ENCODE results near the gene CUTA.

Gene CUTA

GRCh38 chr6:33417903-33418689, at the start of gene CUTA:
CUTA (minus strand) TSS chr6:33418107; CDS start chr6:33418000, 107 bp downstream.
- peaks cover 25% of the 10 kb centered on the region for H3K4me1 ChIP-seq (ENCODE audit: control insufficient read depth, insufficient read depth, low read length)
- peaks cover 36% of the 10 kb centered on the region for H3K36me3 ChIP-seq (ENCODE audit: control insufficient read depth, insufficient read depth, low read length)
- no peaks in the 10 kb centered on the region for H3K27me3 ChIP-seq (ENCODE audit: control insufficient read depth, insufficient read depth, low read length)
- H3K9me3 ChIP-seq (ENCODE audit: control insufficient read depth, insufficient read depth, low read length), result no peaks in the 10 kb centered on the region
- H3K27ac ChIP-seq (ENCODE audit: low read depth, low read length), result peak within 1 kb of the TSS; percentile 98
- H3K4me3 ChIP-seq (ENCODE audit: low read depth, low read length), result peak within 1 kb of the TSS; percentile 84
- peak within 1 kb of the TSS; percentile 81 for H3K9ac ChIP-seq (ENCODE audit: low read depth, low read length)

GRCh38 chr6:33467091-33467490, 49.2 kb upstream of the CUTA start:
- Histone ChIP-seq H3K27ac (ENCODE audit: low read depth, low read length) (no peak overlapping the region), H3K4me1 (ENCODE audit: control insufficient read depth, insufficient read depth, low read length) (no peaks in the 10 kb centered on the region), H3K4me3 (ENCODE audit: low read depth, low read length) (no peak overlapping the region), H3K36me3 (ENCODE audit: control insufficient read depth, insufficient read depth, low read length) (no peaks in the 10 kb centered on the region), H3K9me3 (ENCODE audit: control insufficient read depth, insufficient read depth, low read length) (no peaks in the 10 kb centered on the region), H3K27me3 (ENCODE audit: control insufficient read depth, insufficient read depth, low read length) (no peaks in the 10 kb centered on the region), H3K9ac (ENCODE audit: low read depth, low read length) (no peak overlapping the region)

GRCh38 chr6:33466075-33466735, 48.3 kb upstream of the CUTA start:
- H3K4me1 ChIP-seq (ENCODE audit: control insufficient read depth, insufficient read depth, low read length), result no peaks in the 10 kb centered on the region

GRCh38 chr6:33459226-33459625, 41.3 kb upstream of the CUTA start:
- no peak overlapping the region for H3K4me3 ChIP-seq (ENCODE audit: low read depth, low read length)
- no peak overlapping the region for H3K27ac ChIP-seq (ENCODE audit: low read depth, low read length)
- peaks cover 22% of the 10 kb centered on the region for H3K36me3 ChIP-seq (ENCODE audit: control insufficient read depth, insufficient read depth, low read length)

More at GRCh38 chr6:33466075-33466735, 48.3 kb upstream of the CUTA start:
- Histone ChIP-seq H3K27me3 (ENCODE audit: control insufficient read depth, insufficient read depth, low read length) (no peaks in the 10 kb centered on the region), H3K36me3 (ENCODE audit: control insufficient read depth, insufficient read depth, low read length) (no peaks in the 10 kb centered on the region), H3K27ac (ENCODE audit: low read depth, low read length) (no peak overlapping the region), H3K9ac (ENCODE audit: low read depth, low read length) (no peak overlapping the region), H3K4me3 (ENCODE audit: low read depth, low read length) (no peak overlapping the region), H3K9me3 (ENCODE audit: control insufficient read depth, insufficient read depth, low read length) (no peaks in the 10 kb centered on the region)

GRCh38 chr6:33458676-33459075, 40.8 kb upstream of the CUTA start:
- H3K27me3 ChIP-seq (ENCODE audit: control insufficient read depth, insufficient read depth, low read length), result no peaks in the 10 kb centered on the region
- H3K9ac ChIP-seq (ENCODE audit: low read depth, low read length), result no peak overlapping the region
- H3K27ac ChIP-seq (ENCODE audit: low read depth, low read length), result no peak overlapping the region
- no peaks in the 10 kb centered on the region for H3K9me3 ChIP-seq (ENCODE audit: control insufficient read depth, insufficient read depth, low read length)
- peaks cover 22% of the 10 kb centered on the region for H3K36me3 ChIP-seq (ENCODE audit: control insufficient read depth, insufficient read depth, low read length)
- H3K4me3 ChIP-seq (ENCODE audit: low read depth, low read length), result no peak overlapping the region
- 0 out of 2 replicates have a peak, but pooled peaks cover 7% of the 10 kb centered on the region for H3K4me1 ChIP-seq (ENCODE audit: control insufficient read depth, insufficient read depth, low read length)

More at GRCh38 chr6:33459226-33459625, 41.3 kb upstream of the CUTA start:
- H3K27me3 ChIP-seq (ENCODE audit: control insufficient read depth, insufficient read depth, low read length), result no peaks in the 10 kb centered on the region
- H3K9me3 ChIP-seq (ENCODE audit: control insufficient read depth, insufficient read depth, low read length), result no peaks in the 10 kb centered on the region
- H3K4me1 ChIP-seq (ENCODE audit: control insufficient read depth, insufficient read depth, low read length), result 0 out of 2 replicates have a peak, but pooled peaks cover 6% of the 10 kb centered on the region
- H3K9ac ChIP-seq (ENCODE audit: low read depth, low read length), result no peak overlapping the region

GRCh38 chr6:33456156-33456555, 38.2 kb upstream of the CUTA start:
- Histone ChIP-seq H3K4me1 (ENCODE audit: control insufficient read depth, insufficient read depth, low read length) (0 out of 2 replicates have a peak, but pooled peaks cover 10% of the 10 kb centered on the region), H3K36me3 (ENCODE audit: control insufficient read depth, insufficient read depth, low read length) (peaks cover 26% of the 10 kb centered on the region), H3K9me3 (ENCODE audit: control insufficient read depth, insufficient read depth, low read length) (no peaks in the 10 kb centered on the region), H3K27ac (ENCODE audit: low read depth, low read length) (no peak overlapping the region), H3K9ac (ENCODE audit: low read depth, low read length) (no peak overlapping the region), H3K4me3 (ENCODE audit: low read depth, low read length) (no peak overlapping the region), H3K27me3 (ENCODE audit: control insufficient read depth, insufficient read depth, low read length) (no peaks in the 10 kb centered on the region)

GRCh38 chr6:33455051-33455450, 37.1 kb upstream of the CUTA start:
- H3K9me3 ChIP-seq (ENCODE audit: control insufficient read depth, insufficient read depth, low read length), result no peaks in the 10 kb centered on the region
- peaks cover 36% of the 10 kb centered on the region for H3K36me3 ChIP-seq (ENCODE audit: control insufficient read depth, insufficient read depth, low read length)
- peak overlapping the region; percentile 71 for H3K9ac ChIP-seq (ENCODE audit: low read depth, low read length)
- no peaks in the 10 kb centered on the region for H3K27me3 ChIP-seq (ENCODE audit: control insufficient read depth, insufficient read depth, low read length)
- H3K27ac ChIP-seq (ENCODE audit: low read depth, low read length), result no peak overlapping the region
- H3K4me3 ChIP-seq (ENCODE audit: low read depth, low read length), result peak overlapping the region; percentile 72
- H3K4me1 ChIP-seq (ENCODE audit: control insufficient read depth, insufficient read depth, low read length), result 0 out of 2 replicates have a peak, but pooled peaks cover 10% of the 10 kb centered on the region

GRCh38 chr6:33454009-33454946, 36.4 kb upstream of the CUTA start, which contains the start of gene ZBTB9:
ZBTB9 (plus strand) TSS chr6:33454576; CDS start chr6:33455101, 525 bp downstream.
- Histone ChIP-seq H3K27ac (ENCODE audit: low read depth, low read length) (peak within 1 kb of the TSS; percentile 84), H3K36me3 (ENCODE audit: control insufficient read depth, insufficient read depth, low read length) (peaks cover 44% of the 10 kb centered on the region), H3K4me3 (ENCODE audit: low read depth, low read length) (peak within 1 kb of the TSS; percentile 72), H3K9me3 (ENCODE audit: control insufficient read depth, insufficient read depth, low read length) (no peaks in the 10 kb centered on the region), H3K4me1 (ENCODE audit: control insufficient read depth, insufficient read depth, low read length) (0 out of 2 replicates have a peak, but pooled peaks cover 10% of the 10 kb centered on the region), H3K27me3 (ENCODE audit: control insufficient read depth, insufficient read depth, low read length) (no peaks in the 10 kb centered on the region), H3K9ac (ENCODE audit: low read depth, low read length) (peak within 1 kb of the TSS; percentile 71)

GRCh38 chr6:33453393-33454008, 35.6 kb upstream of the CUTA start:
- peaks cover 52% of the 10 kb centered on the region for H3K36me3 ChIP-seq (ENCODE audit: control insufficient read depth, insufficient read depth, low read length)

GRCh38 chr6:33452496-33452895, 34.6 kb upstream of the CUTA start:
- Histone ChIP-seq H3K27ac (ENCODE audit: low read depth, low read length) (no peak overlapping the region), H3K27me3 (ENCODE audit: control insufficient read depth, insufficient read depth, low read length) (no peaks in the 10 kb centered on the region), H3K36me3 (ENCODE audit: control insufficient read depth, insufficient read depth, low read length) (peaks cover 62% of the 10 kb centered on the region), H3K9me3 (ENCODE audit: control insufficient read depth, insufficient read depth, low read length) (no peaks in the 10 kb centered on the region), H3K4me3 (ENCODE audit: low read depth, low read length) (no peak overlapping the region), H3K4me1 (ENCODE audit: control insufficient read depth, insufficient read depth, low read length) (0 out of 2 replicates have a peak, but pooled peaks cover 10% of the 10 kb centered on the region), H3K9ac (ENCODE audit: low read depth, low read length) (no peak overlapping the region)

More at GRCh38 chr6:33453393-33454008, 35.6 kb upstream of the CUTA start:
- H3K4me1 ChIP-seq (ENCODE audit: control insufficient read depth, insufficient read depth, low read length), result 0 out of 2 replicates have a peak, but pooled peaks cover 10% of the 10 kb centered on the region
- no peaks in the 10 kb centered on the region for H3K9me3 ChIP-seq (ENCODE audit: control insufficient read depth, insufficient read depth, low read length)
- no peak overlapping the region for H3K9ac ChIP-seq (ENCODE audit: low read depth, low read length)
- H3K27ac ChIP-seq (ENCODE audit: low read depth, low read length), result peak overlapping the region; percentile 84
- H3K27me3 ChIP-seq (ENCODE audit: control insufficient read depth, insufficient read depth, low read length), result no peaks in the 10 kb centered on the region
- H3K4me3 ChIP-seq (ENCODE audit: low read depth, low read length), result peak overlapping the region; percentile 72

Measured in HUES48 (cell line).